GM13977 (cell line): ENCODE data around the gene TMEM181.

Experiments
- DNase-seq: peaks from one replicate; pipeline ENCODE4 v3.0.0; 2012; ENCODE audit warnings: low spot score
- CTCF ChIP-seq: IDR thresholded peaks from 2 replicates; pipeline ENCODE4 v1.5.1; 2012; ENCODE audit warnings: mild to moderate bottlenecking, control low read depth; ENCODE audit not compliant: insufficient read depth; ENCODE audit errors: extremely low read depth, missing control alignments
- in situ Hi-C: fragments of 300-500 bp; cut with MboI; formaldehyde crosslinking; loops from one replicate; pipeline ENCODE4 v1.12.0; 2022; ENCODE audit warnings: low sequenced_read_pairs, low pct_unique_long_range_greater_than_20kb, mixed read lengths, inconsistent platforms; ENCODE audit not compliant: unreplicated experiment

TMEM181 gene

GRCh38 chr6:158661156-158661685 lies 101.3 kb downstream of the TMEM181 start:
- in situ Hi-C loops, result no loop called here
- no peak for DNase-seq
- TF ChIP-seq CTCF, result no peak

DNA sequence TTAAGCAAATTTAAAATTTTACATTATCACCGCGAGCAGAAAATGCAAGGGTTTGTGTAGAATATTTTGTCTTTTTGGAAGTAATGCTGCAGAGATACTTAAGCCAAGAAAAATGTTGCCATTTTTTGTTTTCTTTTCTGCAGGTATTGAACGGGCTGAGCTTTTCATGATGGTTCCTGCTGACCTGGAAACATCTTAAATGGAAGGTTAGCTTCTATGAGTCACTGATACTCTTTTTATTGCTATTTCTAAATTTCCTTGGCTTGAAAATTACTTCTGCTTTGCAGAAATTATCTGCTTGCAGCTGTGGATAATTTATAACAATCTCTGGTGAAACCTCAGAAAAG lies 102.7 kb downstream of the TMEM181 start:
- DNase-seq, result no peak
- in situ Hi-C loops, result no loop called here
- no peak for TF ChIP-seq CTCF

DNA sequence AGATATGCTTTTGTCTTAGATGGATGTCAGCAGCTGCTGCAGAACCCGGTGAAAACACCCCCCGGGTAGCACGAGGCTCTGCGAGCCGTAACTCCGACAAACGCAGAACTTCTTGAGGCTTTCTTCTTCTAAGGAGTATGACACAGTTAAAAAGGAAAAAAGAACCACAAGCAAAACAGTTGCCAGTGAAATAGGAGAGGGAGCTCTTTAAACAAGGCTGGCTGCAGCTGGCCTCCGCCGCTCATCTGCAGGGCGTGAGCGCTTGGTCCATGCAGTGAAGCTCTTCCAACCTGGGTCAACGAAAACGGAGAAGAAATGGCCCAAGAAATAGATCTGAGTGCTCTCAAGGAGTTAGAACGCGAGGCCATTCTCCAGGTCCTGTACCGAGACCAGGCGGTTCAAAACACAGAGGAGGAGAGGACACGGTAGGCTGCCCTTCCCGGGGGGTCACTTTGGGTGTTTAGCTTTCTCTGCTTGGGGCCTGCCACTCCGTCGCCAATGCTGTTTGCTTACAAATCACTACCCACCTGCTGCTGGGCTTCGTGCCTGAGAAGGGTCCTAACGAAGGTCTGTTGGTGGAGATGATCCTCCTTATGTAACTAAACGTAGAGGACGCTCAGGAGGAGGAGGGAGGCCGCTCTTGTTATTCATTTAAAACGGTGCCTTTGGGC lies 103.2 kb downstream of the TMEM181 start:
- TF ChIP-seq CTCF, result no peak
- DNase-seq, result no peak
- in situ Hi-C loops, result no loop called here

- no peak for TF ChIP-seq CTCF
- in situ Hi-C loops, result no loop called here
- DNase-seq, result no peak
Observed at GRCh38 chr6:158663625-158664165, 103.8 kb downstream of the TMEM181 start.

- in situ Hi-C loops, result no loop called here
- no peak for DNase-seq
- no peak for TF ChIP-seq CTCF
Observed at GRCh38 chr6:158665332-158665731, 105.4 kb downstream of the TMEM181 start.

GRCh38 chr6:158666628-158667359 lies 106.9 kb downstream of the TMEM181 start:
- TF ChIP-seq CTCF, result no peak
- in situ Hi-C loops, result no loop called here
- DNase-seq, result peak; percentile 39
